Measurements from ENCODE around the gene HS3ST4.

HS3ST4 gene

GRCh38 chr16:25691519-25692091 is at the start of gene HS3ST4:
HS3ST4 (plus strand) TSS chr16:25691959.
- no peak for DNase-seq

- no peak for DNase-seq
Measured at GRCh38 chr16:25643633-25644032, 48.1 kb upstream of the HS3ST4 start.

GRCh38 chr16:25656639-25657038 is 35.1 kb upstream of the HS3ST4 start:
- DNase-seq: no peak

GRCh38 chr16:25676820-25677219 is 14.9 kb upstream of the HS3ST4 start:
- DNase-seq: no peak

- DNase-seq: no peak
Measured at GRCh38 chr16:25679511-25679910, 12.2 kb upstream of the HS3ST4 start.

GRCh38 chr16:25689137-25689836 is 2.5 kb upstream of the HS3ST4 start:
- no peak for DNase-seq

- DNase-seq: no peak
Measured at GRCh38 chr16:25690552-25691143, 1.1 kb upstream of the HS3ST4 start.

GRCh38 chr16:25692351-25692741 is 587 bp downstream of the HS3ST4 start:
- DNase-seq: no peak

- DNase-seq: no peak
Measured at GRCh38 chr16:25692742-25693508, 1.2 kb downstream of the HS3ST4 start.

GRCh38 chr16:25693631-25694030 is 1.9 kb downstream of the HS3ST4 start:
- no peak for DNase-seq

- no peak for DNase-seq
Measured at GRCh38 chr16:25699069-25699468, 7.3 kb downstream of the HS3ST4 start.

- DNase-seq: no peak
Measured at GRCh38 chr16:25700547-25700946, 8.8 kb downstream of the HS3ST4 start.

- DNase-seq: no peak
Measured at GRCh38 chr16:25707553-25707952, 15.8 kb downstream of the HS3ST4 start.

GRCh38 chr16:25707982-25708583 is 16.3 kb downstream of the HS3ST4 start:
- no peak for DNase-seq

- no peak for DNase-seq
Measured at GRCh38 chr16:25709213-25709612, 17.5 kb downstream of the HS3ST4 start.

- DNase-seq: no peak
Measured at GRCh38 chr16:25713785-25714570, 22.2 kb downstream of the HS3ST4 start.

- no peak for DNase-seq
Measured at GRCh38 chr16:25716186-25716585, 24.4 kb downstream of the HS3ST4 start.

GRCh38 chr16:25721439-25721838 is 29.7 kb downstream of the HS3ST4 start:
- no peak for DNase-seq

- DNase-seq: no peak
Measured at GRCh38 chr16:25726430-25727098, 34.8 kb downstream of the HS3ST4 start.

- DNase-seq: no peak
Measured at GRCh38 chr16:25729188-25729915, 37.6 kb downstream of the HS3ST4 start.

GRCh38 chr16:25730396-25730795 is 38.6 kb downstream of the HS3ST4 start:
- DNase-seq: no peak

Measured in activated gamma-delta T cell treated with Interleukin-2 at 50 U/mL for 16 hours (primary cell).